ENCODE data around the gene SPOCK1.

Gene SPOCK1

DNA sequence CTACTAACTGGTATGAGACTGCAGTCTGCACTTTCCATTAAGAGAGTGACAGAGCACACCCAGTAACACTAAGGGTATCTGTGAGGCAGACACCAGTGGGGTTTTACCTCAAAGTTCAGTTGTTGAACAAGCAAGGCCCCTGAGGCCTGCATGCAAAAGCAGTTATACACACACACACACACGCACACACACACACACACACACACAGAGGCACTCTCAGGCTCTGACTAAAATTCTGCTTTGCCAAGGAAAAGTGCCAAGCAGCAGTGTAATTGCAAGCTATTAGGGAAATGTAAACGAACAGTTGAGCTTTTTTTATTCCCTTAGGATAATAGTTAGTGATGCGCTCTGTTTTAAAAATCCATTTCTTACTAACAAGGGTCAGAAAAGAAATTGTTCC is 377.1 kb downstream of the SPOCK1 start:
- TF ChIP-seq, protein P1, sequence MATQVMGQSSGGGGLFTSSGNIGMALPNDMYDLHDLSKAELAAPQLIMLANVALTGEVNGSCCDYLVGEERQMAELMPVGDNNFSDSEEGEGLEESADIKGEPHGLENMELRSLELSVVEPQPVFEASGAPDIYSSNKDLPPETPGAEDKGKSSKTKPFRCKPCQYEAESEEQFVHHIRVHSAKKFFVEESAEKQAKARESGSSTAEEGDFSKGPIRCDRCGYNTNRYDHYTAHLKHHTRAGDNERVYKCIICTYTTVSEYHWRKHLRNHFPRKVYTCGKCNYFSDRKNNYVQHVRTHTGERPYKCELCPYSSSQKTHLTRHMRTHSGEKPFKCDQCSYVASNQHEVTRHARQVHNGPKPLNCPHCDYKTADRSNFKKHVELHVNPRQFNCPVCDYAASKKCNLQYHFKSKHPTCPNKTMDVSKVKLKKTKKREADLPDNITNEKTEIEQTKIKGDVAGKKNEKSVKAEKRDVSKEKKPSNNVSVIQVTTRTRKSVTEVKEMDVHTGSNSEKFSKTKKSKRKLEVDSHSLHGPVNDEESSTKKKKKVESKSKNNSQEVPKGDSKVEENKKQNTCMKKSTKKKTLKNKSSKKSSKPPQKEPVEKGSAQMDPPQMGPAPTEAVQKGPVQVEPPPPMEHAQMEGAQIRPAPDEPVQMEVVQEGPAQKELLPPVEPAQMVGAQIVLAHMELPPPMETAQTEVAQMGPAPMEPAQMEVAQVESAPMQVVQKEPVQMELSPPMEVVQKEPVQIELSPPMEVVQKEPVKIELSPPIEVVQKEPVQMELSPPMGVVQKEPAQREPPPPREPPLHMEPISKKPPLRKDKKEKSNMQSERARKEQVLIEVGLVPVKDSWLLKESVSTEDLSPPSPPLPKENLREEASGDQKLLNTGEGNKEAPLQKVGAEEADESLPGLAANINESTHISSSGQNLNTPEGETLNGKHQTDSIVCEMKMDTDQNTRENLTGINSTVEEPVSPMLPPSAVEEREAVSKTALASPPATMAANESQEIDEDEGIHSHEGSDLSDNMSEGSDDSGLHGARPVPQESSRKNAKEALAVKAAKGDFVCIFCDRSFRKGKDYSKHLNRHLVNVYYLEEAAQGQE (IDR thresholded peaks at IDR 0.05; ENCODE audit: insufficient read depth in 1 of 2, low read depth in 2 of 2, low read length in 2 of 2), result no peak
- TF ChIP-seq SIN3A (IDR thresholded peaks at IDR 0.05; ENCODE audit: borderline replicate concordance, insufficient read depth, low read length), result no peak
- TF ChIP-seq TAF1 (IDR thresholded peaks at IDR 0.05; ENCODE audit: borderline replicate concordance, insufficient read depth, low read length), result no peak
- no peak for TF ChIP-seq POLR2AphosphoS5 (IDR thresholded peaks at IDR 0.05; ENCODE audit: low read depth, low read length)
- no peak for TF ChIP-seq FOXP2 (optimal IDR thresholded peaks at IDR 0.05; ENCODE audit: borderline replicate concordance, extremely low read depth, extremely low read length, insufficient read depth)

DNA sequence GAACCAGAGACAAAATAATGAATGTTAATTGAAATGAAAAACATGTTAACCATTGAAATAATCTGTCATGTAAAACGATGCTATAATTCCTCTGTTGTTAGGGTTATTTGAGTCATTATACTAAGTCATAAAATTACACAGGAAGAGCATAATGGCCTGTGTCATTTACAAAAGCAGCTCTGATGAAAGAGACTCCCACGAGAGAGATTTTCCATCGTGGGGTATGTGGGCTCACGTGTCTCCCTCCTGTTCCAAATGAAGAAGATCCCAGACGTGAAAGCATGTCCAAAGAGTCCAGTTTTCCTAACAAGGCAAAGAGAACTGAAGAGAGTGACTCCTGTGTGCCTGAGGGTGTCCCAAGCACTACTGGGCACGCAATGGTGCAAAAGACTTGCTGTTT is 379.8 kb downstream of the SPOCK1 start:
- no peak for TF ChIP-seq POLR2AphosphoS5 (IDR thresholded peaks at IDR 0.05; ENCODE audit: low read depth, low read length)

DNA sequence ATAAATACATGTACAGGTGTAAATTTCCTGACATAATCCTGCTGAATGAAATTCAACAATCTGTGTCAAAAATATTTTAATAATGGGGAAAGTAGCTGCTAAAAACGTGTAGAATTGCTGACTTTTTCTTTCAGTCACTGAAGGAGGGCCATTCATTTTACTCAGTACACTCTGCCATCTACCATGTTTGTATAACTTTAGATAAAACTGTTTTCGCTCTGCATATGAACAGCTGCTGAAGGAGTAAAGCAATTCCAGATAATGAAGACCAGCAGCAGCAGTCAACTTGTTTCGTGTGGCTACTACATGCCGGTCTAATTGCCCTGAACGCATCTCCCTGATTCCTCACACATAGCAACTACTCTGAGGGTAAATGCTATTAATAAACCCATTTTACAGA is 380.5 kb downstream of the SPOCK1 start:
- TF ChIP-seq, protein P1 (IDR thresholded peaks at IDR 0.05; ENCODE audit: insufficient read depth in 1 of 2, low read depth in 2 of 2, low read length in 2 of 2), result no peak
- no peak for TF ChIP-seq SIN3A (IDR thresholded peaks at IDR 0.05; ENCODE audit: borderline replicate concordance, insufficient read depth, low read length)
- no peak for TF ChIP-seq FOXP2 (optimal IDR thresholded peaks at IDR 0.05; ENCODE audit: borderline replicate concordance, extremely low read depth, extremely low read length, insufficient read depth)
- TF ChIP-seq POLR2AphosphoS5 (IDR thresholded peaks at IDR 0.05; ENCODE audit: low read depth, low read length), result no peak
- TF ChIP-seq TAF1 (IDR thresholded peaks at IDR 0.05; ENCODE audit: borderline replicate concordance, insufficient read depth, low read length), result no peak

DNA sequence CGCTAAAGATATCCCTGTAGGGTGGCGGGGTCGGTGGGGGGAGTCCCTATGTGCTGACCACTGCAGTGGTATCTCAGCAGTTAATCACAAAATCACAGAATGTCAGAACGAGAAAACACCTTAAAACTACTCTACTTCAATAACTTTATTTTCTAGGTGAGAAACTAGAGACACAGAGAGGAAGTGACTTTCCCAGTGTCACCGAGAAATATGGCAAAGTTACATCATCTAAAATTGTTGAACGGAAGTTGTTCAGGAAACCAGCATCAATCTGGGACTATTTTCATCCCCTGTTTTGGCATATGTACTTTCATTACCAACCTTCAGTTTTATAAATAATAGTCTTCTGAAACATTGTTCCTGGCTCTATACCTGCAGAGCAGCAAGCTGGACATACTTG is 384.0 kb downstream of the SPOCK1 start:
- no peak for TF ChIP-seq SIN3A (IDR thresholded peaks at IDR 0.05; ENCODE audit: borderline replicate concordance, insufficient read depth, low read length)
- TF ChIP-seq, protein P1 (IDR thresholded peaks at IDR 0.05; ENCODE audit: insufficient read depth in 1 of 2, low read depth in 2 of 2, low read length in 2 of 2), result no peak
- TF ChIP-seq TAF1 (IDR thresholded peaks at IDR 0.05; ENCODE audit: borderline replicate concordance, insufficient read depth, low read length), result no peak
- no peak for TF ChIP-seq FOXP2 (optimal IDR thresholded peaks at IDR 0.05; ENCODE audit: borderline replicate concordance, extremely low read depth, extremely low read length, insufficient read depth)
- TF ChIP-seq POLR2AphosphoS5 (IDR thresholded peaks at IDR 0.05; ENCODE audit: low read depth, low read length), result no peak

DNA sequence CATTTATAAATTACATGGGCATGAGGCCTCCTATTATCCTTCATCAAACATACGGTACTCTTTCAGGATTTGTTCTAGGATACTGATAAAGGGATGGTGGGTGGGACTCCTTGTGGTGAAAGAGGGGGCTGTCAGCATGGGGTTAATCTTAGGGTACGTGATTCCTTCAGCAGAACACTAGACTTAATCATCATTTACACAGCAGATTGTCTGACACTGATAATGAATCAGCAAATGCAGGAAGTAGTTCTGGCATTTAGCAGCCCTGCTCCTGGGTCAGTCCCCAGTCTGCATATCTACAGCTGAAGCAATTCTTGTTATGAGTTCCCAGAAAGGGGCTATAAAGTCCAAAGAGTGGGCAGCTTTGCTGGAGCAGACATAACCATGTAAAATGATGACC is 384.6 kb downstream of the SPOCK1 start:
- no peak for TF ChIP-seq FOXP2 (optimal IDR thresholded peaks at IDR 0.05; ENCODE audit: borderline replicate concordance, extremely low read depth, extremely low read length, insufficient read depth)
- no peak for TF ChIP-seq TAF1 (IDR thresholded peaks at IDR 0.05; ENCODE audit: borderline replicate concordance, insufficient read depth, low read length)
- TF ChIP-seq, protein P1 (IDR thresholded peaks at IDR 0.05; ENCODE audit: insufficient read depth in 1 of 2, low read depth in 2 of 2, low read length in 2 of 2), result no peak
- no peak for TF ChIP-seq POLR2AphosphoS5 (IDR thresholded peaks at IDR 0.05; ENCODE audit: low read depth, low read length)
- no peak for TF ChIP-seq SIN3A (IDR thresholded peaks at IDR 0.05; ENCODE audit: borderline replicate concordance, insufficient read depth, low read length)
